ENCODE measurements around the gene TRPM4.
A peak's percentile ranks its signal among the peaks of the same experiment; 100 is the strongest.

Gene TRPM4

GRCh38 chr19:49210901-49211451, 53.4 kb downstream of the TRPM4 start:
- CTCF ChIA-PET, result interaction anchor here (5.0 to 10.4 kb wide), 3 partner anchors 14 to 113 kb away, joined by 82 to 113 read pairs (median 105); no protein-coding TSS in a partner anchor

GRCh38 chr19:49212016-49212701, 54.6 kb downstream of the TRPM4 start:
- Histone ChIP-seq H3K4me1 (ENCODE audit: control insufficient read depth, insufficient read depth, low read length) (peaks cover 6% of the 10 kb centered on the region; the same call in 1 of the 2 replicates), H3K4me3 (ENCODE audit: low read depth, low read length) (no peak overlapping the region), H3K9me3 (ENCODE audit: control insufficient read depth, insufficient read depth, low read depth, low read length) (no peaks in the 10 kb centered on the region), H3K36me3 (ENCODE audit: control insufficient read depth in 2 of 2, insufficient read depth in 1 of 2, low read length in 2 of 2) (peaks cover 0 to 6% of the 10 kb centered on the region in 2 experiments; a peak in 2 of 3 replicates), H3K27ac (ENCODE audit: extremely low read depth, low read depth, low read length) (no peak overlapping the region)
- ChIA-PET POLR2A (interaction anchor here (0.6 kb wide), 1 partner anchor 28 kb away, joined by 10 read pairs; no protein-coding TSS in a partner anchor), CTCF (interaction anchor here (0.6 to 10.4 kb wide), 8 partner anchors 11 to 212 kb away, joined by 3 to 113 read pairs (median 4); no protein-coding TSS in a partner anchor)
- no peak for TF ChIP-seq ATF2 (tag by site-specific recombination; IDR thresholded peaks at IDR 0.05; ENCODE audit: low read depth)
- 0 out of 2 replicates have a peak, but pooled peaks have one; percentile 9 for TF ChIP-seq EGR2 (tag by site-specific recombination; IDR thresholded peaks at IDR 0.05; ENCODE audit: low read depth)
- peak; percentile 96 for TF ChIP-seq ZNF366 (tag by site-specific recombination; conservative IDR thresholded peaks at IDR 0.05)
- TF ChIP-seq KLF1 (tag by site-specific recombination; IDR thresholded peaks at IDR 0.05), result no peak
- no peak for TF ChIP-seq ZNF19 (tag by site-specific recombination; IDR thresholded peaks at IDR 0.05; ENCODE audit: low read depth)
- peak; percentile 39; the same call in 1 of the 2 replicates for TF ChIP-seq ZNF362 (tag by site-specific recombination; IDR thresholded peaks at IDR 0.05)
- no peak for TF ChIP-seq ZNF555 (tag by site-specific recombination; conservative IDR thresholded peaks at IDR 0.05)
- no peak for TF ChIP-seq ZNF76 (tag by site-specific recombination; IDR thresholded peaks at IDR 0.05; ENCODE audit: borderline replicate concordance, low read depth)
- TF ChIP-seq RBAK (tag by site-specific recombination; IDR thresholded peaks at IDR 0.05), result no peak
- TF ChIP-seq ZNF16 (tag by site-specific recombination; IDR thresholded peaks at IDR 0.05; ENCODE audit: low read depth), result no peak
- no peak for TF ChIP-seq KLF17 (tag by site-specific recombination; IDR thresholded peaks at IDR 0.05)
- no peak for TF ChIP-seq MZF1 (tag by site-specific recombination; IDR thresholded peaks at IDR 0.05; ENCODE audit: borderline replicate concordance)
- no peak for TF ChIP-seq ZNF785 (tag by site-specific recombination; IDR thresholded peaks at IDR 0.05)
- TF ChIP-seq ZNF138 (tag by site-specific recombination; IDR thresholded peaks at IDR 0.05; ENCODE audit: borderline replicate concordance), result no peak
- no peak for TF ChIP-seq KLF7 (tag by site-specific recombination; IDR thresholded peaks at IDR 0.05; ENCODE audit: borderline replicate concordance)
- TF ChIP-seq ZXDB (tag by site-specific recombination; IDR thresholded peaks at IDR 0.05), result no peak
- no peak for TF ChIP-seq ZNF692 (tag by site-specific recombination; IDR thresholded peaks at IDR 0.05)
- peak; percentile 41; the same call in 1 of the 2 replicates for TF ChIP-seq ZNF394 (tag by site-specific recombination; IDR thresholded peaks at IDR 0.05; ENCODE audit: borderline replicate concordance)
- TF ChIP-seq ZNF404 (tag by site-specific recombination; IDR thresholded peaks at IDR 0.05), result no peak
- TF ChIP-seq ZNF223 (tag by site-specific recombination; IDR thresholded peaks at IDR 0.05), result no peak
- TF ChIP-seq ZFHX2 (tag by site-specific recombination; conservative IDR thresholded peaks at IDR 0.05), result peak; percentile 55; the same call in 1 of the 2 replicates

More at GRCh38 chr19:49210901-49211451, 53.4 kb downstream of the TRPM4 start:
- Histone ChIP-seq H3K36me3 (ENCODE audit: control insufficient read depth in 2 of 2, insufficient read depth in 1 of 2, low read length in 2 of 2) (peaks cover 0 to 6% of the 10 kb centered on the region in 2 experiments; a peak in 2 of 3 replicates), H3K4me1 (ENCODE audit: control insufficient read depth, insufficient read depth, low read length) (peaks cover 6% of the 10 kb centered on the region; the same call in 1 of the 2 replicates), H3K4me3 (ENCODE audit: low read depth, low read length) (no peak overlapping the region), H3K27ac (ENCODE audit: extremely low read depth, low read depth, low read length) (no peak overlapping the region), H3K9me3 (ENCODE audit: control insufficient read depth, insufficient read depth, low read depth, low read length) (no peaks in the 10 kb centered on the region)
- POLR2A ChIA-PET, result interaction anchor here (0.6 kb wide), 1 partner anchor 120 kb away, joined by 6 read pairs; no protein-coding TSS in a partner anchor
- TF ChIP-seq ZNF23 (tag by site-specific recombination; IDR thresholded peaks at IDR 0.05; ENCODE audit: borderline replicate concordance) (no peak), ZFHX2 (tag by site-specific recombination; conservative IDR thresholded peaks at IDR 0.05) (no peak), ZNF132 (tag by site-specific recombination; IDR thresholded peaks at IDR 0.05; ENCODE audit: borderline replicate concordance) (no peak), HIC1 (tag by site-specific recombination; IDR thresholded peaks at IDR 0.05) (no peak), ZNF837 (tag by site-specific recombination; IDR thresholded peaks at IDR 0.05) (no peak)

Measured in HEK293 (cell line).